Epithelial cell of esophagus (primary cell): ENCODE results near the gene CELF4.

Experiments
- DNase-seq: peaks from one replicate; pipeline ENCODE4 v3.0.0; 2010; ENCODE audit warnings: low read depth
- H3K4me3 ChIP-seq: 2 replicates; pipeline ENCODE4 v1.5.1; 2011; ENCODE audit warnings: mild to moderate bottlenecking, low read length, control low read depth
- CTCF ChIP-seq: IDR thresholded peaks from 2 replicates; pipeline ENCODE4 v1.5.1; 2011; ENCODE audit warnings: low read depth, mild to moderate bottlenecking, low read length, control low read depth, inconsistent platforms; ENCODE audit not compliant: insufficient read depth; ENCODE audit errors: missing control alignments

CELF4 gene

DNA sequence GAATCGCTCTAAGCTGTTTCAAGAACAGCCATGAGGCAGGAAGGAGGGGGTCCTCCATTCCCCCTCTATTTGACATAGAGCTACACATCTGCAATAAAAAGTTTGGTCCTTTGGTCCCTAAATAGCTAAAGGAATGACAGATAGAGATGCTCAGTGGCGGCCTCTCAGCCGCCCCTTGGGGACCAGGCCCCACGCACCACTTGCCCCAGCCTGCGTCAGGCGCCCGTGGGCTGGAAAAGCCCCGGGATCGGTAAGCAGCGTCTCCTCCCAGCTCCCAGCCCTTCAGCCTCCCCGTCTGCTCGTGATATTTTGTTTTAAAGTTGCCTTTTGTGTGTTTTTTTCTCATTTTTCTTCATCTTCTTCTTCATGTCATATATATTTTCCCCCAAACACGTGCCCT lies 321.0 kb downstream of the CELF4 start:
- DNase-seq: no peak
- no peak overlapping the region for H3K4me3 ChIP-seq
- no peak for TF ChIP-seq CTCF

DNA sequence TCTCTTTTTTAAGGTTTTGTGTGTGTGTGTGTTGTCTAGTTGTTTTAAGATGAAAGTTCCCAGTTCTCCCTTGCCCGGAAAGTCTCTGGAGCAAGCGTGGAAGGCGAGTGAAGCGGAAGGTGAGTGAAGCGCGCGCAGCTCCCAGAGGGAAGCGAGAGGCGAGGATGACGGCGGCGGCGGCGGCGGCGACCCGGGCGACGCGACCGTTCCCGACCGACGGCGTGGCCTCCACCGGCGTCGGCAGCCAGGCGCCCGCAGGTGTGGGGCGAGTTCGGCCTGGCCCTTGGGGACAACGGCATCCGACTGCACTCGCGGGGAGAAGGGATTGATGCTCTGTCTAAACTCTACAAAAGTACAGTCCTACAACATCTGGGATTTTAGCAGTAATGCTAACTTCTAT lies 321.9 kb downstream of the CELF4 start:
- TF ChIP-seq CTCF: no peak
- no peak overlapping the region for H3K4me3 ChIP-seq
- no peak for DNase-seq

DNA sequence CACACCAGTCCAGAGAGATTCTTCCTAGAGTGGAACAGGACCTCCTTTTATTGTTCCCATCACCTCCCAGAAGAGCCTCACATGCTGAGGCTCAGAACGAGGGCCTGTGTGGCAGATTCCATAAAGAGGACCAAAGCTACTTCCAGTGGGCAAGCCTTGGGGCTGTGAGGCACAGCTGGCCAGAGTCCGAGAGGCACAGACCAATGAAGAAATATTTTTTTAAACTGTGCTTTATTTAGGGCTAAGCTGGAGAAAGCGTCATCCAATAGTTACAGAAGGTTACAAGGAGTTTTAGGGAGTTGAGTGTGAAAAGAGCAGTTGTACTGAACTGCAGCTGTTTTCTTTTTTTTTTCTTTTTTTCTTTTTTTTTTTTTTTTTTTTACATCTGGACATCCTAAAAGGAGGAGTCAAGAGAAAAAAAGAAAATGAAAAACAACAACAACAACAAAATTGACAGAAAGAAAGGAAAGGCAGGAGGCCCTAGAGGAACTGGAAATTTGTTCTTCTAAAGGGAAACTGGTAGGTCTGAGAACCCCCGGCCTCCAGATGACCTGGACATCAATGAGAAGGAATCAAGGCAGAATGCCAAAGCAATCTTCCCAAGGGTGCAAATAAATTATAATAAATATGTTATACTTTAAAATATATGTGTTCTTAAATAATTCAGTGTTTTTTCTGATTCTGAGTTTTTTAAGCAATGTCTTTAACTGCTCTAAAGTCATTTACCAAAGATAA lies 322.6 kb downstream of the CELF4 start:
- no peak for DNase-seq
- no peak for TF ChIP-seq CTCF
- H3K4me3 ChIP-seq: no peak overlapping the region

DNA sequence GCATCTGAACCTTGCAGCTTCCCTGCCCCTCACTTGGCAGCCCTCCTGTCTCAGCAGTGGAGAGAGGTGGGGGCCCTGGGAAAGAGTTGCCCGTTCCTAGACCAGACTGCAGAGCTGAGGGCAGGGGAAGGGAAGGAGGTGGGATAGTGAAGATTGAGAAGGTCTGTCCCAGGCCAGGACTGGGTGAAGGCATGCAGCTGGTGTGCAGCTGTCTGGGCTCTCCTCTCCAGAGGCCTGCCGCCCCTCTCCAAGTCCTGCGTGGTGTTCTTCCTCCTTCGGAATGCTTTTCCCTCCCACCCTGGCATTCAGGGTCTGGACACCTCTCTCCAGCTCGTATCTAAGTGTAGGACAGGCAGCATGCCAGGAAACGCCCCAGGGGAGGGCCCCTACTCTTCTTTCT lies 323.5 kb downstream of the CELF4 start:
- TF ChIP-seq CTCF: no peak
- H3K4me3 ChIP-seq: no peak overlapping the region
- no peak for DNase-seq

DNA sequence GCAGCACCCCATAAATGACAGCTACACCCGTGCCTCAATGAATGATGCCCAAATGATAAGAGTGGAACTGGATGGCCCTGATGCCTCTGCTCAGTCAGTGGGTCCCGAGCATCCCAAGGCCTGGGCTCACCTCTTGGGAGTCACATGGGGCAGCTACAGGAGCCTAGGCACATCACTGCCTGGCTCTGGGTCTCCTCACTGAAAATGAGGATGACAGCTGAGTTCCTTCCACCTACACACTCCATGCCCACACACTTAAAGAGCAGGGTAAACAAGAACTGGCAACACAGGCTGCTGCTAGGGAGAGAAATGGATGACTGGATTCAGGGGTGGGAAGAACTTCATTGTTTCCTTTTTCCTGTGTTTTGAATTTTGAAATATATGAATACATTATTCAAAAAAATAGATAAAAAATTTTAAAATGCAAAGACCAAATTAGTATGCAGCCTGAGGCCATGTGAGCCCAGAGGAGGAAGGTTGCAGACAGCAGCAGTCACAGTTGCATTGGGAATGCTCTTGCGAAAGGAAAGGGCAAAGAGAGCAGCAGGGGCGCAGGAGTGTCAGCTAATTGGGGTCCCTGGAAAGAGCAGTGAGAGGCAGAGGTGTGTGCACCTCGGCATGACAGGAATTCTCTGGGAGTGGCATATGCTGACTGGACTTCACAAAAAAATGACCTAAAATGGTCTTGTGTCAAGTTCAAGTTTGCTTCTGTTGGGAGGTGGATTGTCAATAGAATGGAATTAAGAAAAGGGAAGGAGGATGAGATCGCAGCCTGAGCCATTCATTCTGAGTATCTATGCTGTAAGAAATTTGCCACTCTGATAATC lies 327.1 kb downstream of the CELF4 start:
- no peak for TF ChIP-seq CTCF
- DNase-seq: no peak
- no peak overlapping the region for H3K4me3 ChIP-seq

DNA sequence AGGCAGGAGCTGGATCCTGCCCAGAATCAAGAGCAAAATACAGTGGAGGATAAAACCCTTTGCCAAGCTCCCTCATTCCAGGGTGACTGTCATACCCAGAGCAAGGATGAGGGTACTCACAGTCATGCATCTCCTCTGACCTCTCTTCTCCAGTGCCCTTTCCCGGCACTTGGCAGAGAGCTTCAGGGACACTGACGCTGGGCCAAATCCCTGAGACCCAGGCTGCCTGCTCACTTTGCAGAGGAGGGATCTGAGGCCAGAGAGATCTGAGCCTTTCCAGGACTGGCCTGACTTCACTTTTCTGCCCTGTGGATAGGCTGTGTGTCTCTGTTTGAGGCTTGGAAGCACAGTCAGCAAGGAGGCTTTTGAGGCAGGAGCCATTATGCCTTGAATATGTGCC lies 330.0 kb downstream of the CELF4 start:
- no peak for DNase-seq
- H3K4me3 ChIP-seq: no peak overlapping the region
- TF ChIP-seq CTCF: no peak

DNA sequence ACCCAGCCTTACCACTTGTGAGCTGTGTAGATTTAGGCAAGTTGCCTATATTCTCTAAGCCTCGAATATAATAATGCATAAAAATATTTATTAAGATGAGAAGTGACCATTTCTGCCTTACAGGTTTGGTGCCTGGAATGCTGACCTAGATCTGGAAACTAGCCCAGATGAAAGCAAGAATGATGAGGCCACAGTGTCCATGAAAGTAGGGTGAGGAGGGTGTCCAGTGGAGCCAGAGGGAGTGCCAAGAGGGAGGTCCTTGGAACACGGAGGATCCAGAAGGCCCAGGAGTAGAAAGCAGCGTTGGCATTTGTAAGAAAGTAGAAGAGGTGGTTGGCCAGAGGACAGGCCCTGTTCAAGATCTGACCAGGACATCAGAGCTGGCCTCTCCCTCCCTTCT lies 334.3 kb downstream of the CELF4 start:
- TF ChIP-seq CTCF: no peak
- no peak for DNase-seq
- H3K4me3 ChIP-seq: no peak overlapping the region
